Measurements from ENCODE around the gene ZNF768. TPM values are rescaled to one million over a fixed set of nuclear protein-coding genes. Genes with fewer than 3 reads are reported as not detected.

Gene ZNF768
- total and polyA plus RNA-seq, 2 of the 13 experiments (the other 11 are each of a cell fraction or from before 2014, with no cell fraction given): 26.7 to 34.4 TPM

DNA sequence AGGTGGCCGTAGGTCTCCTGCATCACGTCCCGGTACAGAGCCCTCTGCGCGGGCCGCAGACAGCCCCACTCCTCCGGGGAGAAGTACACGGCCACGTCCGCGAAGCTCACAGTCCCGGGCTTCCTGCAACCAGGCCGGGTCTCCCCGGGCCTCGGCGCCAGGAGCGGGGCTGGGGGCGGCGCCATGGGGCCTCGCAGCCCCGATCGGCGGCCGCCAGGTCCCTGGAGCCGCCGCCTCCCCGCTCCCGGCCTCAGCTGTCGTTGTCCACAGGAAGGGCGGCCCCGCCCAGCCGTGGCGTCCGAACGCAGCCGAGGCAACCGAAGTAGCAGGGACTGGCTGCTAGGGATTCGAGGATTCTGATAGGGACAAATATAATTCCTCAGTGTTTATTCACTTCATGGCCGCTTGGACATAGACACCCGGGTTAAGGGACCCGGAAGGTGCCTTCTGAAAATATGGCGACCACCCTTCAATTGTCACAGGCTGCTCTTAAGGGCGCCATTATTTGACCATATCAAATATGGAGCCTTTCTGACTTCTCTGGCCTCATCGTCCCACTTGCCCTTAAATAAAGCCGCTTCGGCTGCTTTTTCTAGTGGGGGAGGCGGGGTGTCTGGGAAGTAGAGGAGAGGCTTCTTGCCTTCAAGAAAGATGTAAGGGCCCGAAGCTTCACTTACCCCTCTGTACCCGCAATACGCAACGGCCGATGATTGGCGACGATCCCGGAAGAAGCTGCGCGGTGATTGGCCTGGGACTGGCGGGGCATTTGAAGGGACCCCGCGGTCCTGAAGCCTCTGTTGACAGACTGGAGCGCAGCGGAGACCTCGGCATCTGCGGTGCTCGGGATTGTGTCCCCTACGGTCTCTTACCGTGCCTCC lies 45.3 kb upstream of the ZNF768 start, which contains the start of gene ZNF688 (continued):
- TF ChIP-seq SOX13 (IDR thresholded peaks at IDR 0.05) (no peak), SOX13 (CRISPR knock-in tag; conservative IDR thresholded peaks at IDR 0.05 in 1 of 2, IDR thresholded peaks at IDR 0.05 in 1 of 2) (no peak; a peak in 1 of 4 replicates), ZNF281 (CRISPR knock-in tag; IDR thresholded peaks at IDR 0.05; ENCODE audit: borderline replicate concordance) (0 out of 2 replicates have a peak, but pooled peaks have one; percentile 2), LCORL (IDR thresholded peaks at IDR 0.05) (no peak), LCORL (CRISPR knock-in tag; IDR thresholded peaks at IDR 0.05) (0 out of 2 replicates have a peak, but pooled peaks have one; percentile 34), MIXL1 (CRISPR knock-in tag; IDR thresholded peaks at IDR 0.05) (0 out of 2 replicates have a peak, but pooled peaks have one; percentile 28), ZNF326 (CRISPR knock-in tag; IDR thresholded peaks at IDR 0.05; ENCODE audit: borderline replicate concordance) (no peak), ZNF883 (CRISPR knock-in tag; IDR thresholded peaks at IDR 0.05; ENCODE audit: not compliant biosample characterization) (no peak), ZNF572 (CRISPR knock-in tag; IDR thresholded peaks at IDR 0.05) (no peak), KLF13 (CRISPR knock-in tag; IDR thresholded peaks at IDR 0.05) (no peak; the same call in 1 of the 2 replicates), REPIN1 (CRISPR knock-in tag; IDR thresholded peaks at IDR 0.05; ENCODE audit: borderline replicate concordance, low read depth) (peak; percentile 77), FOXA3 (CRISPR knock-in tag; IDR thresholded peaks at IDR 0.05) (peak; percentile 54), ZMYM3 (CRISPR knock-in tag; IDR thresholded peaks at IDR 0.05) (no peak), IRF1 (CRISPR knock-in tag; IDR thresholded peaks at IDR 0.05; ENCODE audit: low read depth) (0 out of 2 replicates have a peak, but pooled peaks have one; percentile 4), TEAD2 (CRISPR knock-in tag; IDR thresholded peaks at IDR 0.05) (no peak), ZNF3 (CRISPR knock-in tag; IDR thresholded peaks at IDR 0.05) (no peak), HOXA5 (CRISPR knock-in tag; IDR thresholded peaks at IDR 0.05) (peak; percentile 18; the same call in 1 of the 2 replicates), ZNF619 (CRISPR knock-in tag; IDR thresholded peaks at IDR 0.05) (no peak; the same call in 1 of the 2 replicates), ATAD3A (CRISPR knock-in tag; IDR thresholded peaks at IDR 0.05) (no peak), NFYB (CRISPR knock-in tag; IDR thresholded peaks at IDR 0.05) (peak; percentile 98), ZBTB37 (CRISPR knock-in tag; IDR thresholded peaks at IDR 0.05) (no peak)
- TF ChIP-seq, protein P1, sequence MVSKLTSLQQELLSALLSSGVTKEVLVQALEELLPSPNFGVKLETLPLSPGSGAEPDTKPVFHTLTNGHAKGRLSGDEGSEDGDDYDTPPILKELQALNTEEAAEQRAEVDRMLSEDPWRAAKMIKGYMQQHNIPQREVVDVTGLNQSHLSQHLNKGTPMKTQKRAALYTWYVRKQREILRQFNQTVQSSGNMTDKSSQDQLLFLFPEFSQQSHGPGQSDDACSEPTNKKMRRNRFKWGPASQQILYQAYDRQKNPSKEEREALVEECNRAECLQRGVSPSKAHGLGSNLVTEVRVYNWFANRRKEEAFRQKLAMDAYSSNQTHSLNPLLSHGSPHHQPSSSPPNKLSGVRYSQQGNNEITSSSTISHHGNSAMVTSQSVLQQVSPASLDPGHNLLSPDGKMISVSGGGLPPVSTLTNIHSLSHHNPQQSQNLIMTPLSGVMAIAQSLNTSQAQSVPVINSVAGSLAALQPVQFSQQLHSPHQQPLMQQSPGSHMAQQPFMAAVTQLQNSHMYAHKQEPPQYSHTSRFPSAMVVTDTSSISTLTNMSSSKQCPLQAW (CRISPR knock-in tag; IDR thresholded peaks at IDR 0.05): peak; percentile 86
- TF ChIP-seq, protein P2, sequence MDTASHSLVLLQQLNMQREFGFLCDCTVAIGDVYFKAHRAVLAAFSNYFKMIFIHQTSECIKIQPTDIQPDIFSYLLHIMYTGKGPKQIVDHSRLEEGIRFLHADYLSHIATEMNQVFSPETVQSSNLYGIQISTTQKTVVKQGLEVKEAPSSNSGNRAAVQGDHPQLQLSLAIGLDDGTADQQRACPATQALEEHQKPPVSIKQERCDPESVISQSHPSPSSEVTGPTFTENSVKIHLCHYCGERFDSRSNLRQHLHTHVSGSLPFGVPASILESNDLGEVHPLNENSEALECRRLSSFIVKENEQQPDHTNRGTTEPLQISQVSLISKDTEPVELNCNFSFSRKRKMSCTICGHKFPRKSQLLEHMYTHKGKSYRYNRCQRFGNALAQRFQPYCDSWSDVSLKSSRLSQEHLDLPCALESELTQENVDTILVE (CRISPR knock-in tag; IDR thresholded peaks at IDR 0.05): peak; percentile 57; the same call in 1 of the 2 replicates

All from HepG2 (cell line).